GM10266 (cell line): ENCODE results near the gene ITPKB.
A peak's percentile ranks its signal among the peaks of the same experiment; 100 is the strongest.

Experiments
- DNase-seq: peaks from one replicate; pipeline ENCODE4 v3.0.0; 2012; ENCODE audit errors: extremely low spot score
- CTCF ChIP-seq: IDR thresholded peaks from 2 replicates; pipeline ENCODE4 v1.5.1; 2012; ENCODE audit warnings: mild to moderate bottlenecking, low read depth; ENCODE audit not compliant: control insufficient read depth, insufficient read depth; ENCODE audit errors: missing control alignments

ITPKB gene

GRCh38 chr1:226681652-226682493, 57.2 kb downstream of the ITPKB start:
- no peak for DNase-seq

GRCh38 chr1:226680653-226681052, 58.4 kb downstream of the ITPKB start:
- no peak for DNase-seq
- no peak for TF ChIP-seq CTCF

More at GRCh38 chr1:226681652-226682493, 57.2 kb downstream of the ITPKB start:
- TF ChIP-seq CTCF, result no peak

- peak; percentile 74 for DNase-seq
- TF ChIP-seq CTCF, result no peak
Observed at GRCh38 chr1:226679853-226680516, 59.1 kb downstream of the ITPKB start.

GRCh38 chr1:226679262-226679661, 59.8 kb downstream of the ITPKB start:
- no peak for TF ChIP-seq CTCF
- DNase-seq, result no peak

GRCh38 chr1:226678701-226679100, 60.4 kb downstream of the ITPKB start:
- no peak for DNase-seq
- TF ChIP-seq CTCF, result no peak

- no peak for DNase-seq
Observed at GRCh38 chr1:226678251-226678650, 60.8 kb downstream of the ITPKB start.

More at GRCh38 chr1:226678251-226678650, 60.8 kb downstream of the ITPKB start:
- TF ChIP-seq CTCF, result no peak
